SK-N-SH treated with all-trans-retinoic acid at 6 μM for 48 hours (cell line): ENCODE results near the gene PACS1.

Experiments used
- ATAC-seq: fragments of 200-7000 bp; cut with Tn5 transposase; 3 replicates; pipeline ENCODE4 v1.9.1; 2020; ENCODE audit warnings: mild to moderate bottlenecking, moderate library complexity
- ARNTL ChIP-seq: fragments of 450-650 bp; formaldehyde crosslinking; IDR thresholded peaks from 2 replicates; pipeline ENCODE4 v1.5.0; 2020; ENCODE audit warnings: low read depth, mild to moderate bottlenecking, moderate library complexity, borderline replicate concordance
- BACH2 ChIP-seq: fragments of 250-450 bp; sonication (Bioruptor Pico); IDR thresholded peaks from 2 replicates; pipeline ENCODE4 v1.9.0; 2021; ENCODE audit warnings: mild to moderate bottlenecking, borderline replicate concordance
- CREB5 ChIP-seq: fragments of 250-450 bp; sonication (Bioruptor Pico); IDR thresholded peaks from 2 replicates; pipeline ENCODE4 v1.5.1; 2020; ENCODE audit warnings: low read depth, mild to moderate bottlenecking, moderate library complexity
- CSDC2 ChIP-seq: fragments of 250-450 bp; sonication (Bioruptor Pico); IDR thresholded peaks from 2 replicates; pipeline ENCODE4 v1.5.0; 2020; ENCODE audit warnings: mild to moderate bottlenecking, moderate library complexity
- CSRNP3 ChIP-seq: fragments of 250-450 bp; sonication (Bioruptor Pico); IDR thresholded peaks from 2 replicates; pipeline ENCODE4 v1.5.1; 2021; ENCODE audit warnings: mild to moderate bottlenecking, moderate library complexity
- ESRRG ChIP-seq: fragments of 250-450 bp; sonication (Bioruptor Pico); IDR thresholded peaks from 2 replicates; pipeline ENCODE4 v1.6.1; 2021; ENCODE audit warnings: mild to moderate bottlenecking
- GLIS3 ChIP-seq: fragments of 250-450 bp; sonication (Bioruptor Pico); IDR thresholded peaks from 2 replicates; pipeline ENCODE4 v1.5.0; 2020; ENCODE audit warnings: mild to moderate bottlenecking, moderate library complexity
- ISL1 ChIP-seq: fragments of 250-450 bp; sonication (Bioruptor Pico); IDR thresholded peaks from 2 replicates; pipeline ENCODE4 v2.1.2; 2022; ENCODE audit warnings: mild to moderate bottlenecking, moderate library complexity
- OSR1 ChIP-seq: fragments of 250-450 bp; sonication (Bioruptor Pico); IDR thresholded peaks from 2 replicates; pipeline ENCODE4 v1.8.0; 2022; ENCODE audit warnings: moderate library complexity, mild to moderate bottlenecking, inconsistent platforms
- PATZ1 ChIP-seq: fragments of 250-450 bp; sonication (Bioruptor Pico); IDR thresholded peaks from 2 replicates; pipeline ENCODE4 v1.8.0; 2020; ENCODE audit warnings: mild to moderate bottlenecking, moderate library complexity, borderline replicate concordance
- POU6F1 ChIP-seq: fragments of 250-450 bp; sonication (Bioruptor Pico); IDR thresholded peaks from 2 replicates; pipeline ENCODE4 v1.8.0; 2021; ENCODE audit warnings: low read depth, mild to moderate bottlenecking, moderate library complexity, borderline replicate concordance
- PPARA ChIP-seq: fragments of 250-450 bp; sonication (Bioruptor Pico); IDR thresholded peaks from 2 replicates; pipeline ENCODE4 v1.5.0; 2020; ENCODE audit warnings: mild to moderate bottlenecking, borderline replicate concordance
- TCF4 ChIP-seq: fragments of 250-450 bp; sonication (Bioruptor Pico); IDR thresholded peaks from 2 replicates; pipeline ENCODE4 v1.8.0; 2021; ENCODE audit warnings: mild to moderate bottlenecking, moderate library complexity, borderline replicate concordance
- TOX ChIP-seq: fragments of 250-450 bp; sonication (Bioruptor Pico); IDR thresholded peaks from 2 replicates; pipeline ENCODE4 v1.8.0; 2021; ENCODE audit warnings: mild to moderate bottlenecking, moderate library complexity, borderline replicate concordance
- TSHZ2 ChIP-seq: fragments of 250-450 bp; sonication (Bioruptor Pico); IDR thresholded peaks from 2 replicates; pipeline ENCODE4 v1.5.0; 2020; ENCODE audit warnings: mild to moderate bottlenecking, moderate library complexity
- ZC3H10 ChIP-seq: fragments of 250-450 bp; sonication (Bioruptor Pico); IDR thresholded peaks from 2 replicates; pipeline ENCODE4 v1.5.1; 2021; ENCODE audit warnings: mild to moderate bottlenecking, moderate library complexity
- ZFP3 ChIP-seq: fragments of 250-450 bp; sonication (Bioruptor Pico); IDR thresholded peaks from 2 replicates; pipeline ENCODE4 v1.5.0; 2020; ENCODE audit warnings: mild to moderate bottlenecking, moderate library complexity
- ZFP30 ChIP-seq: fragments of 450-650 bp; formaldehyde crosslinking; IDR thresholded peaks from 2 replicates; pipeline ENCODE4 v1.5.0; 2022; ENCODE audit warnings: mild to moderate bottlenecking, moderate library complexity
- ZNF565 ChIP-seq: fragments of 450-650 bp; formaldehyde crosslinking; conservative IDR thresholded peaks from 2 replicates; pipeline ENCODE4 v1.5.0; 2020; ENCODE audit warnings: low read depth, mild to moderate bottlenecking, moderate library complexity
- ZNF70 ChIP-seq: fragments of 450-650 bp; formaldehyde crosslinking; IDR thresholded peaks from 2 replicates; pipeline ENCODE4 v1.5.0; 2020; ENCODE audit warnings: mild to moderate bottlenecking, moderate library complexity
- ZNF8 ChIP-seq: fragments of 450-650 bp; formaldehyde crosslinking; IDR thresholded peaks from 2 replicates; pipeline ENCODE4 v1.5.0; 2020; ENCODE audit warnings: mild to moderate bottlenecking, moderate library complexity

PACS1 gene

GRCh38 chr11:66181632-66182315, 111.7 kb downstream of the PACS1 start:
- no peak for ATAC-seq
- TF ChIP-seq POU6F1 (no peak), GLIS3 (no peak), OSR1 (no peak), ARNTL (CRISPR knock-in tag) (no peak), CREB5 (CRISPR knock-in tag) (no peak), ZNF8 (no peak)

- peak; percentile 34; the same call in 2 of the 3 replicates for ATAC-seq
- no peak for TF ChIP-seq ARNTL (CRISPR knock-in tag)
- no peak for TF ChIP-seq ZNF565 (CRISPR knock-in tag)
- TF ChIP-seq ESRRG (CRISPR knock-in tag) = no peak
Observed at GRCh38 chr11:66183494-66184048, 113.5 kb downstream of the PACS1 start.

GRCh38 chr11:66184728-66185127, 114.7 kb downstream of the PACS1 start:
- TF ChIP-seq ISL1 (CRISPR knock-in tag) = no peak
- no peak for TF ChIP-seq POU6F1
- no peak for TF ChIP-seq ZNF70 (CRISPR knock-in tag)
- TF ChIP-seq ZFP30 (CRISPR knock-in tag) = no peak
- no peak for TF ChIP-seq BACH2 (CRISPR knock-in tag)
- TF ChIP-seq CREB5 (CRISPR knock-in tag) = no peak
- TF ChIP-seq ARNTL (CRISPR knock-in tag) = no peak
- no peak for TF ChIP-seq ZFP3 (CRISPR knock-in tag)
- no peak for TF ChIP-seq CSRNP3
- no peak for TF ChIP-seq CSDC2
- no peak for TF ChIP-seq ESRRG (CRISPR knock-in tag)
- no peak for TF ChIP-seq PATZ1 (CRISPR knock-in tag)
- TF ChIP-seq ZNF565 (CRISPR knock-in tag) = no peak
- TF ChIP-seq PPARA = no peak
- TF ChIP-seq GLIS3 = no peak
- TF ChIP-seq ZC3H10 (CRISPR knock-in tag) = no peak
- TF ChIP-seq TSHZ2 (CRISPR knock-in tag) = no peak
- no peak for TF ChIP-seq TCF4 (CRISPR knock-in tag)
- no peak for TF ChIP-seq TOX (CRISPR knock-in tag)
- no peak for ATAC-seq
